ENCODE measurements around the gene HPSE2.
A peak's percentile ranks its signal among the peaks of the same experiment; 100 is the strongest.

DNA sequence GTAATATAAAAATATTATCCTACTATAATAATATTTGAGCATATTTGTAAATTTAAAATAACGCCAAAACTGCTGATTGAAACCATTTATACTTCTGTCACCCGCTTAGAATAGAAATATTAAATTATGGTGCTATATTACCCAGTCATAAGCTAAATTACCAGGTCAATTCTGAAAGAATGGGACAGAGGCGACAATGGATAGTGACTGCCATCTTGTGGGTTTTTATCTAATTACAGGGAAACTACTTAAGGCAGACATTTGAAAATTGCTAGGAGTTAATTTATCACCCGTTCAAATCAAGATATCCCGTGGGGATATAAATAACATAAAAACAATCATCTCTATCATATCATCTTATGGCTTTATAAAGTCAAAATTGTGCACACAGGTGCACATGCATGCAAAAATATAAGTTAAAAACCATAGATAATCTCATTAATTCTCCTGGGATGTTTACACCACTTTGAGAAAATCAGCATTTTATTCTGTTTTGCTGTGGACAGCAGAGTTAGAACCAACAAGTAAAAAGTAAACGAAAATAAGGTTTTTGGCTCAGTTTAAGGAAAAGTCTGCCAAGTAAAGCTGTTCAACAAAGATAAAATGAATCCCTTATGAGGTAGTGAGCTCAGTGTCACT is 41.3 kb upstream of the HPSE2 start:
- TF ChIP-seq, protein P1, sequence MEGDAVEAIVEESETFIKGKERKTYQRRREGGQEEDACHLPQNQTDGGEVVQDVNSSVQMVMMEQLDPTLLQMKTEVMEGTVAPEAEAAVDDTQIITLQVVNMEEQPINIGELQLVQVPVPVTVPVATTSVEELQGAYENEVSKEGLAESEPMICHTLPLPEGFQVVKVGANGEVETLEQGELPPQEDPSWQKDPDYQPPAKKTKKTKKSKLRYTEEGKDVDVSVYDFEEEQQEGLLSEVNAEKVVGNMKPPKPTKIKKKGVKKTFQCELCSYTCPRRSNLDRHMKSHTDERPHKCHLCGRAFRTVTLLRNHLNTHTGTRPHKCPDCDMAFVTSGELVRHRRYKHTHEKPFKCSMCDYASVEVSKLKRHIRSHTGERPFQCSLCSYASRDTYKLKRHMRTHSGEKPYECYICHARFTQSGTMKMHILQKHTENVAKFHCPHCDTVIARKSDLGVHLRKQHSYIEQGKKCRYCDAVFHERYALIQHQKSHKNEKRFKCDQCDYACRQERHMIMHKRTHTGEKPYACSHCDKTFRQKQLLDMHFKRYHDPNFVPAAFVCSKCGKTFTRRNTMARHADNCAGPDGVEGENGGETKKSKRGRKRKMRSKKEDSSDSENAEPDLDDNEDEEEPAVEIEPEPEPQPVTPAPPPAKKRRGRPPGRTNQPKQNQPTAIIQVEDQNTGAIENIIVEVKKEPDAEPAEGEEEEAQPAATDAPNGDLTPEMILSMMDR (IDR thresholded peaks at IDR 0.05; ENCODE audit: low read depth, low read length) = peak; percentile 56
- TF ChIP-seq EZH2phosphoT487 (IDR thresholded peaks at IDR 0.05; ENCODE audit: low read depth) = no peak
